ENCODE results near the gene LMOD2.

DNA sequence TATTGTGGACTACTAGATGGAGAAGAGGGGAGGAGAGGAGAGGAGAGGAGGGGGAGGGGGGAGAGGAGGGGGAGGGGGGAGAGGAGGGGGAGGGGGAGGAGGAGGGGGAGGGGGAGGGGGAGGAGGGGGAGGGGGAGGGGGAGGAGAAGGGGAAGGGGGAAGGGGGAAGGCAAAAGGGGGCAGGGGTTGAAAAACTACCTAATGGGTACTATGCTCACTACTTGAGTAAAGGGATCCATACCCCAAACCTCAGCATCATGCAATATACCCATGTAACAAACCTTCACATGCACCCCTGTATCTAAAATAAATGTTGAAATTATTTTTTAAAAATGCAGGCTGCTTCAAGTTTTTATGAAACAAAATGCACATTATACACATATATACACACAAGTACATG, 15.1 kb upstream of the LMOD2 start:
- TF ChIP-seq, protein P1, sequence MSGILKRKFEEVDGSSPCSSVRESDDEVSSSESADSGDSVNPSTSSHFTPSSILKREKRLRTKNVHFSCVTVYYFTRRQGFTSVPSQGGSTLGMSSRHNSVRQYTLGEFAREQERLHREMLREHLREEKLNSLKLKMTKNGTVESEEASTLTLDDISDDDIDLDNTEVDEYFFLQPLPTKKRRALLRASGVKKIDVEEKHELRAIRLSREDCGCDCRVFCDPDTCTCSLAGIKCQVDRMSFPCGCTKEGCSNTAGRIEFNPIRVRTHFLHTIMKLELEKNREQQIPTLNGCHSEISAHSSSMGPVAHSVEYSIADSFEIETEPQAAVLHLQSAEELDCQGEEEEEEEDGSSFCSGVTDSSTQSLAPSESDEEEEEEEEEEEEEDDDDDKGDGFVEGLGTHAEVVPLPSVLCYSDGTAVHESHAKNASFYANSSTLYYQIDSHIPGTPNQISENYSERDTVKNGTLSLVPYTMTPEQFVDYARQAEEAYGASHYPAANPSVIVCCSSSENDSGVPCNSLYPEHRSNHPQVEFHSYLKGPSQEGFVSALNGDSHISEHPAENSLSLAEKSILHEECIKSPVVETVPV (CRISPR knock-in tag; IDR thresholded peaks at IDR 0.05) = no peak
- no peak for TF ChIP-seq RARB (CRISPR knock-in tag; IDR thresholded peaks at IDR 0.05)
- no peak for TF ChIP-seq BACH2 (CRISPR knock-in tag; IDR thresholded peaks at IDR 0.05; ENCODE audit: borderline replicate concordance)
- no peak for TF ChIP-seq PPARA (CRISPR knock-in tag; IDR thresholded peaks at IDR 0.05; ENCODE audit: borderline replicate concordance)
- TF ChIP-seq ZC3H10 (CRISPR knock-in tag; IDR thresholded peaks at IDR 0.05) = no peak
- TF ChIP-seq, protein P2, sequence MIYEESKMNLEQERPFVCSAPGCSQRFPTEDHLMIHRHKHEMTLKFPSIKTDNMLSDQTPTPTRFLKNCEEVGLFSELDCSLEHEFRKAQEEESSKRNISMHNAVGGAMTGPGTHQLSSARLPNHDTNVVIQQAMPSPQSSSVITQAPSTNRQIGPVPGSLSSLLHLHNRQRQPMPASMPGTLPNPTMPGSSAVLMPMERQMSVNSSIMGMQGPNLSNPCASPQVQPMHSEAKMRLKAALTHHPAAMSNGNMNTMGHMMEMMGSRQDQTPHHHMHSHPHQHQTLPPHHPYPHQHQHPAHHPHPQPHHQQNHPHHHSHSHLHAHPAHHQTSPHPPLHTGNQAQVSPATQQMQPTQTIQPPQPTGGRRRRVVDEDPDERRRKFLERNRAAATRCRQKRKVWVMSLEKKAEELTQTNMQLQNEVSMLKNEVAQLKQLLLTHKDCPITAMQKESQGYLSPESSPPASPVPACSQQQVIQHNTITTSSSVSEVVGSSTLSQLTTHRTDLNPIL (CRISPR knock-in tag; IDR thresholded peaks at IDR 0.05; ENCODE audit: low read depth) = no peak
- no peak for TF ChIP-seq ZFP30 (CRISPR knock-in tag; IDR thresholded peaks at IDR 0.05)
- TF ChIP-seq CSDC2 (CRISPR knock-in tag; IDR thresholded peaks at IDR 0.05) = no peak
- TF ChIP-seq, protein P3, sequence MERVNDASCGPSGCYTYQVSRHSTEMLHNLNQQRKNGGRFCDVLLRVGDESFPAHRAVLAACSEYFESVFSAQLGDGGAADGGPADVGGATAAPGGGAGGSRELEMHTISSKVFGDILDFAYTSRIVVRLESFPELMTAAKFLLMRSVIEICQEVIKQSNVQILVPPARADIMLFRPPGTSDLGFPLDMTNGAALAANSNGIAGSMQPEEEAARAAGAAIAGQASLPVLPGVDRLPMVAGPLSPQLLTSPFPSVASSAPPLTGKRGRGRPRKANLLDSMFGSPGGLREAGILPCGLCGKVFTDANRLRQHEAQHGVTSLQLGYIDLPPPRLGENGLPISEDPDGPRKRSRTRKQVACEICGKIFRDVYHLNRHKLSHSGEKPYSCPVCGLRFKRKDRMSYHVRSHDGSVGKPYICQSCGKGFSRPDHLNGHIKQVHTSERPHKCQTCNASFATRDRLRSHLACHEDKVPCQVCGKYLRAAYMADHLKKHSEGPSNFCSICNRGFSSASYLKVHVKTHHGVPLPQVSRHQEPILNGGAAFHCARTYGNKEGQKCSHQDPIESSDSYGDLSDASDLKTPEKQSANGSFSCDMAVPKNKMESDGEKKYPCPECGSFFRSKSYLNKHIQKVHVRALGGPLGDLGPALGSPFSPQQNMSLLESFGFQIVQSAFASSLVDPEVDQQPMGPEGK (CRISPR knock-in tag; IDR thresholded peaks at IDR 0.05; ENCODE audit: borderline replicate concordance) = no peak
- no peak for TF ChIP-seq ESRRG (CRISPR knock-in tag; IDR thresholded peaks at IDR 0.05)

All from SK-N-SH treated with all-trans-retinoic acid at 6 μM for 48 hours (cell line).